ENCODE measurements around the gene UBALD1.
A peak's percentile ranks its signal among the peaks of the same experiment; 100 is the strongest.

Gene UBALD1

DNA sequence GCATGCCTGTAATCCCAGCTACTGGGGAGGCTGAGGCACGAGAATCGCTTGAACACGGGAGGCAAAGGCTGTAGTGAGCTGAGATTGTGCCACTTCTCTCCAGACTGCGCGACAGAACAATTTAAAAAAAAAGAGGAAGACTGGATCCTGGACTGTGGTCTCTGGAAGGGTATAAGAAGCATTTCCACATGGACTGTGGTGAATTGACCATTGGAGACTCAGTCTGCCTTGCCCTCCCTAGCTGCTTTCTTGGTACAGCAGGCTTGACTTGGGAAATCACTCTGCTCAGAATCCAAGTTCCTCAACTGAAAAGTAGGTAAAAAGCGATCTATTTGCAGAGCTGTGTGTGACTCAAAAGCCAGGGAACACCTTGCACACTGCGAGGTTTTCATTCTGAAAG lies 8.9 kb upstream of the UBALD1 start:
- H3K4me3 ChIP-seq (ENCODE audit: low read length), result peak overlapping the region; percentile 94

DNA sequence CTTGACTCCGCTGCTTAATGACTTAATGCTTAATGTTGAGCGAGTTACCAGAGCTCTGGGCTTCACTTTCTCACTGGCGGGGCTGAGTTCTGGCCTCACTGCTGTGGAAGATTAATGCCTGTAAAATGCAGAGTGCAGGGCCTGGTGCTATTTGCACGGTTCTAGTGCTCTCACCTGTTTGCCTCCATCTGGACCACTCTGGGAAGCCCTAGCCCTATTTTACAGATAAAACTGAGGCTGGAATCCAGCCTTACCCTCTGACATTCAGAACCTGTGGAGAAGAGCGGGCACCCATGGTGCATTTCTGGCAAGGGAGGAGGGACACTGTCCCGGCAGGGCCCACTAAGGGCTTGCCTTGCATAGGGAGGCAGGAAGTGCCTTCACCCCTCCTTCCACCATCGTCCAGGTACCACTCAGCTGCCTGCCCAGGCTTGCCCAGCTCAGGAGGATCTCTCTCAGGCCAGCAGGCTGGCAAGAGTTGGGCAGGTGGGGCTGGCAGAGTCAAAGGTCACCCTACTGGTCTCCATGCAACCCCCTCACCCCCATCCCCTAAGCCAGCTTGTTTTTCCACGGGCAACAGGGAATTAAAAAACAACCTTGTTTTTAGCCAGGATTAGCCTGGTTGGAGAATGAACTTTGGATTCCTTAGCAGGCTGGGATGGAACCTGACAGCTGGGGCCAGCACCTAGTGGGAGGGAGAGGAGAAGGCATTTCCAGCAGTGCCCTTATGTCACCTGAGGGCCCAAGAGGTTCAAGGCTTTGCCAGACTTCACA lies 4.1 kb upstream of the UBALD1 start:
- no peak for TF ChIP-seq EZH2phosphoT487 (IDR thresholded peaks at IDR 0.05; ENCODE audit: low read depth)
- TF ChIP-seq, protein P1, sequence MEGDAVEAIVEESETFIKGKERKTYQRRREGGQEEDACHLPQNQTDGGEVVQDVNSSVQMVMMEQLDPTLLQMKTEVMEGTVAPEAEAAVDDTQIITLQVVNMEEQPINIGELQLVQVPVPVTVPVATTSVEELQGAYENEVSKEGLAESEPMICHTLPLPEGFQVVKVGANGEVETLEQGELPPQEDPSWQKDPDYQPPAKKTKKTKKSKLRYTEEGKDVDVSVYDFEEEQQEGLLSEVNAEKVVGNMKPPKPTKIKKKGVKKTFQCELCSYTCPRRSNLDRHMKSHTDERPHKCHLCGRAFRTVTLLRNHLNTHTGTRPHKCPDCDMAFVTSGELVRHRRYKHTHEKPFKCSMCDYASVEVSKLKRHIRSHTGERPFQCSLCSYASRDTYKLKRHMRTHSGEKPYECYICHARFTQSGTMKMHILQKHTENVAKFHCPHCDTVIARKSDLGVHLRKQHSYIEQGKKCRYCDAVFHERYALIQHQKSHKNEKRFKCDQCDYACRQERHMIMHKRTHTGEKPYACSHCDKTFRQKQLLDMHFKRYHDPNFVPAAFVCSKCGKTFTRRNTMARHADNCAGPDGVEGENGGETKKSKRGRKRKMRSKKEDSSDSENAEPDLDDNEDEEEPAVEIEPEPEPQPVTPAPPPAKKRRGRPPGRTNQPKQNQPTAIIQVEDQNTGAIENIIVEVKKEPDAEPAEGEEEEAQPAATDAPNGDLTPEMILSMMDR (IDR thresholded peaks at IDR 0.05; ENCODE audit: low read depth, low read length), result no peak
- no peak overlapping the region for H2AFZ ChIP-seq (ENCODE audit: low read depth, low read length)
- no peak overlapping the region for H3K27ac ChIP-seq (ENCODE audit: low read length)

More for the DNA sequence above, 8.9 kb upstream of the UBALD1 start:
- H3K9ac ChIP-seq (ENCODE audit: low read length), result peak overlapping the region; percentile 95
- peak overlapping the region; percentile 74 for H3K4me2 ChIP-seq (ENCODE audit: low read length)
- H3K27me3 ChIP-seq (ENCODE audit: low read depth, low read length), result no peaks in the 10 kb centered on the region
- H3K27ac ChIP-seq (ENCODE audit: low read length), result no peak overlapping the region
- peaks cover 9% of the 10 kb centered on the region for H3K36me3 ChIP-seq (replicated peaks; ENCODE audit: low read depth, low read length)
- H3K79me2 ChIP-seq (ENCODE audit: low read length), result peaks cover 34% of the 10 kb centered on the region
- 0 out of 2 replicates have a peak overlapping the region, but pooled peaks have one; percentile 90 for H2AFZ ChIP-seq (ENCODE audit: low read depth, low read length)
- TF ChIP-seq, protein P1 (IDR thresholded peaks at IDR 0.05; ENCODE audit: low read depth, low read length), result no peak
- no peak for TF ChIP-seq EZH2phosphoT487 (IDR thresholded peaks at IDR 0.05; ENCODE audit: low read depth)
- H4K20me1 ChIP-seq (ENCODE audit: insufficient read depth, low read length), result peaks cover 14% of the 10 kb centered on the region
- no peaks in the 10 kb centered on the region for H3K9me3 ChIP-seq (ENCODE audit: insufficient read depth, low read length)
- peaks cover 14% of the 10 kb centered on the region for H3K4me1 ChIP-seq (ENCODE audit: low read length)

GRCh38 chr16:4617880-4618279 lies 3.2 kb upstream of the UBALD1 start:
- Histone ChIP-seq H3K9me3 (ENCODE audit: insufficient read depth, low read length) (no peaks in the 10 kb centered on the region), H3K4me3 (ENCODE audit: low read length) (no peak overlapping the region), H3K79me2 (ENCODE audit: low read length) (peaks cover 24% of the 10 kb centered on the region), H4K20me1 (ENCODE audit: insufficient read depth, low read length) (peaks cover 6% of the 10 kb centered on the region; the same call in 1 of the 2 replicates), H3K4me2 (ENCODE audit: low read length) (no peak overlapping the region), H3K4me1 (ENCODE audit: low read length) (peaks cover 17% of the 10 kb centered on the region), H3K27me3 (ENCODE audit: low read depth, low read length) (no peaks in the 10 kb centered on the region), H2AFZ (ENCODE audit: low read depth, low read length) (no peak overlapping the region), H3K9ac (ENCODE audit: low read length) (no peak overlapping the region), H3K36me3 (replicated peaks; ENCODE audit: low read depth, low read length) (no peaks in the 10 kb centered on the region), H3K27ac (ENCODE audit: low read length) (no peak overlapping the region)
- TF ChIP-seq EZH2phosphoT487 (IDR thresholded peaks at IDR 0.05; ENCODE audit: low read depth), result no peak
- TF ChIP-seq, protein P1 (IDR thresholded peaks at IDR 0.05; ENCODE audit: low read depth, low read length), result no peak

More for the DNA sequence above, 4.1 kb upstream of the UBALD1 start:
- Histone ChIP-seq H3K36me3 (replicated peaks; ENCODE audit: low read depth, low read length) (no peaks in the 10 kb centered on the region), H3K9ac (ENCODE audit: low read length) (no peak overlapping the region), H3K9me3 (ENCODE audit: insufficient read depth, low read length) (no peaks in the 10 kb centered on the region), H3K4me3 (ENCODE audit: low read length) (no peak overlapping the region), H3K79me2 (ENCODE audit: low read length) (peaks cover 15% of the 10 kb centered on the region), H4K20me1 (ENCODE audit: insufficient read depth, low read length) (no peaks in the 10 kb centered on the region), H3K4me2 (ENCODE audit: low read length) (no peak overlapping the region), H3K27me3 (ENCODE audit: low read depth, low read length) (no peaks in the 10 kb centered on the region), H3K4me1 (ENCODE audit: low read length) (peaks cover 12% of the 10 kb centered on the region)

DNA sequence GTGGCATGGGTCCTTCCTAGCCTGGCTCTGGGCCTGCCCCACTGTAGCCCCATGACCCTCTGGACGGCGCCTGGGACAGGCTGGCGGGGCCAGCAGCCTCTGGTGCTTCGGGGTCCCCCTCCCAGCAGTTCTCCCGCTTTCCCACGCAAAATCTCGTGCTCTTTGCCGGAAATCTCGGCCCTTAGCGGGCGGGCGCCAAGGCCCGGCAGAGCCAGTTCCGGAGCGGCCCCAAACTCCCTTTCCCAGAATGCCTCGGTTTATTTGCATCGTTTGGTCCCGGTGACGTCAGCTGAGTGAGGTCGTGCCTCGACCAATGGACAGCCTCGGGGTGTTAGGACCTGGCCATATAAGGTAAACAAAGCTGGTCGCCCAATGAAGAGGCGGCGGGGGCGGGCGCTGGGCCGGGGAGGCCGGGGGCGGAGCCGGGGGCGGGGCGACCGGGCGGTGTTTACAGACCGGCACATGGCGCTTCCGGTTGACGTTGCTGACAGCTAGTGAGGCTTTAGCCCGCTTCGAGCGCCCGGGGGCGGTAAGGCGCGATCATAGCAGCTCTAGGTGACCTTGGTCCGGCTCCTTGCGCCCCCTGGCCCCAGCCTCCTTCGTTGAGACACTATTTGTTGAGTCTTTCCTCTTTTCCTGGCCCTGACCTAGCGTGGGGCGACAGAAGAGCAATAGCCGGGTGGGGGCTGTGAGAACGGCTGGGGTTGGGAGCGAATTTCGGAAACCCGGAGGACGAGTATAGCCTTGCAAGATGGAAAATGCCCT lies 1.5 kb upstream of the UBALD1 start:
- Histone ChIP-seq H3K4me3 (ENCODE audit: low read length) (peak overlapping the region; percentile 89), H3K4me2 (ENCODE audit: low read length) (peak overlapping the region; percentile 92), H4K20me1 (ENCODE audit: insufficient read depth, low read length) (peaks cover 16% of the 10 kb centered on the region; the same call in 1 of the 2 replicates), H2AFZ (ENCODE audit: low read depth, low read length) (peak overlapping the region; percentile 73), H3K27me3 (ENCODE audit: low read depth, low read length) (no peaks in the 10 kb centered on the region), H3K4me1 (ENCODE audit: low read length) (peaks cover 19% of the 10 kb centered on the region), H3K27ac (ENCODE audit: low read length) (peak overlapping the region; percentile 84), H3K9ac (ENCODE audit: low read length) (peak overlapping the region; percentile 89), H3K79me2 (ENCODE audit: low read length) (peaks cover 38% of the 10 kb centered on the region), H3K9me3 (ENCODE audit: insufficient read depth, low read length) (no peaks in the 10 kb centered on the region), H3K36me3 (replicated peaks; ENCODE audit: low read depth, low read length) (no peaks in the 10 kb centered on the region)
- TF ChIP-seq EZH2phosphoT487 (IDR thresholded peaks at IDR 0.05; ENCODE audit: low read depth), result no peak
- TF ChIP-seq, protein P1 (IDR thresholded peaks at IDR 0.05; ENCODE audit: low read depth, low read length), result peak; percentile 59

Measured in OCI-LY3 (cell line).